Ecto neural progenitor cell (in vitro differentiated cells): ENCODE results near the gene TP53RK.

Experiments
- DNase-seq: peaks from one replicate; pipeline ENCODE4 v3.0.0-alpha.2; 2018; ENCODE audit warnings: low spot score

Gene TP53RK

GRCh38 chr20:46689082-46689753, at the start of gene TP53RK:
Gene TP53RK, minus strand, starts transcription at chr20:46689444. Its CDS starts 30 bp downstream, at chr20:46689414.
- DNase-seq = peak; percentile 99

- DNase-seq = no peak
Observed at GRCh38 chr20:46735436-46735835, 46.2 kb upstream of the TP53RK start.

GRCh38 chr20:46731770-46732169, 42.5 kb upstream of the TP53RK start:
- no peak for DNase-seq

GRCh38 chr20:46725186-46726165, 36.2 kb upstream of the TP53RK start:
- DNase-seq = no peak

GRCh38 chr20:46724343-46724959, 35.2 kb upstream of the TP53RK start:
- DNase-seq = no peak

- no peak for DNase-seq
Observed at GRCh38 chr20:46723039-46723438, 33.8 kb upstream of the TP53RK start.

- no peak for DNase-seq
Observed at GRCh38 chr20:46722450-46722849, 33.2 kb upstream of the TP53RK start.

- DNase-seq = no peak
Observed at GRCh38 chr20:46721476-46721875, 32.2 kb upstream of the TP53RK start.

- DNase-seq = no peak
Observed at GRCh38 chr20:46720776-46721425, 31.7 kb upstream of the TP53RK start.

GRCh38 chr20:46720019-46720418, 30.8 kb upstream of the TP53RK start:
- no peak for DNase-seq

- DNase-seq = no peak
Observed at GRCh38 chr20:46717818-46718541, 28.7 kb upstream of the TP53RK start.

GRCh38 chr20:46715292-46715756, 26.1 kb upstream of the TP53RK start:
- no peak for DNase-seq

- DNase-seq = no peak
Observed at GRCh38 chr20:46713957-46714834, 25.0 kb upstream of the TP53RK start.

- peak; percentile 67 for DNase-seq
Observed at GRCh38 chr20:46712056-46712636, 22.9 kb upstream of the TP53RK start.

GRCh38 chr20:46710153-46710913, 21.1 kb upstream of the TP53RK start:
- no peak for DNase-seq

- peak; percentile 80 for DNase-seq
Observed at GRCh38 chr20:46709459-46710152, 20.4 kb upstream of the TP53RK start, which contains the start of gene SLC2A10. Gene SLC2A10, plus strand, starts transcription at chr20:46709649. Its CDS starts 88 bp downstream, at chr20:46709737.

GRCh38 chr20:46709055-46709458, 19.8 kb upstream of the TP53RK start:
- DNase-seq = no peak

- DNase-seq = no peak
Observed at GRCh38 chr20:46708172-46708860, 19.1 kb upstream of the TP53RK start.
